Stimulated activated effector memory CD8-positive, alpha-beta T cell treated with anti-CD3 and anti-CD28 coated beads, Interleukin-12 subunit alpha, Interleukin-12 subunit beta, amount 100 ng/mL, for 72 hours (primary cell): ENCODE results near the gene TOM1L2.

Source experiments
- ATAC-seq: fragments of 150-1000 bp; cut with Tn5 transposase; 2 replicates; pipeline ENCODE4 v1.10.0; 2021
- DNase-seq, 2 donors: peaks; one replicate each; pipeline ENCODE4 v3.0.0; 2021 to 2022; ENCODE audit warnings: low spot score in 2 of 2
- H3K27ac Mint-ChIP-seq: one replicate; pipeline ENCODE4 v1.8.0; 2022; ENCODE audit warnings: mild to moderate bottlenecking, mixed read lengths
- H3K36me3 Mint-ChIP-seq: one replicate; pipeline ENCODE4 v1.8.0; 2022; ENCODE audit warnings: mild to moderate bottlenecking, mixed read lengths
- H3K4me1 Mint-ChIP-seq: one replicate; pipeline ENCODE4 v1.8.0; 2022; ENCODE audit warnings: mixed read lengths
- H3K4me3 Mint-ChIP-seq: one replicate; pipeline ENCODE4 v1.8.0; 2022; ENCODE audit warnings: mild to moderate bottlenecking, mixed read lengths
- H3K9me3 Mint-ChIP-seq: one replicate; pipeline ENCODE4 v1.8.0; 2022; ENCODE audit warnings: mixed read lengths

TOM1L2 gene

GRCh38 chr17:17801800-17802481 is 170.3 kb downstream of the TOM1L2 start:
- Mint-ChIP-seq H3K4me3 (no peak overlapping the region), H3K4me1 (no peaks in the 10 kb centered on the region), H3K36me3 (peaks cover 27% of the 10 kb centered on the region), H3K9me3 (no peaks in the 10 kb centered on the region), H3K27ac (peak overlapping the region; percentile 40)
- DNase-seq, result no peak
- ATAC-seq, result no peak

- no peaks in the 10 kb centered on the region for H3K9me3 Mint-ChIP-seq
- no peak for DNase-seq
- ATAC-seq, result no peak
These were observed 171.6 kb downstream of the TOM1L2 start for GRCh38 chr17:17800504-17801021.

GRCh38 chr17:17798573-17799255 is 173.5 kb downstream of the TOM1L2 start:
- Mint-ChIP-seq H3K9me3 (no peaks in the 10 kb centered on the region), H3K4me1 (peaks cover 5% of the 10 kb centered on the region), H3K4me3 (no peak overlapping the region), H3K27ac (no peak overlapping the region), H3K36me3 (peaks cover 12% of the 10 kb centered on the region)
- DNase-seq, result no peak
- no peak for ATAC-seq

More at GRCh38 chr17:17800504-17801021, 171.6 kb downstream of the TOM1L2 start:
- Mint-ChIP-seq H3K36me3 (peaks cover 18% of the 10 kb centered on the region), H3K4me3 (no peak overlapping the region), H3K27ac (peak overlapping the region; percentile 40), H3K4me1 (no peaks in the 10 kb centered on the region)

- Mint-ChIP-seq H3K4me3 (no peak overlapping the region), H3K4me1 (peaks cover 11% of the 10 kb centered on the region), H3K36me3 (peaks cover 15% of the 10 kb centered on the region), H3K9me3 (no peaks in the 10 kb centered on the region), H3K27ac (no peak overlapping the region)
- DNase-seq (no peak), ATAC-seq (no peak)
These were observed 174.1 kb downstream of the TOM1L2 start for GRCh38 chr17:17798010-17798556.

GRCh38 chr17:17797119-17797809 is 174.9 kb downstream of the TOM1L2 start:
- Mint-ChIP-seq H3K27ac (no peak overlapping the region), H3K9me3 (no peaks in the 10 kb centered on the region), H3K36me3 (peaks cover 22% of the 10 kb centered on the region), H3K4me1 (peaks cover 19% of the 10 kb centered on the region), H3K4me3 (no peak overlapping the region)
- no peak for DNase-seq
- ATAC-seq, result no peak

GRCh38 chr17:17796787-17797061 is 175.5 kb downstream of the TOM1L2 start:
- Mint-ChIP-seq H3K36me3 (peaks cover 25% of the 10 kb centered on the region), H3K4me3 (no peak overlapping the region), H3K4me1 (peaks cover 24% of the 10 kb centered on the region), H3K9me3 (no peaks in the 10 kb centered on the region), H3K27ac (no peak overlapping the region)
- DNase-seq (no peak), ATAC-seq (no peak)

GRCh38 chr17:17795946-17796786 is 176.0 kb downstream of the TOM1L2 start:
- Mint-ChIP-seq H3K4me1 (peaks cover 29% of the 10 kb centered on the region), H3K9me3 (no peaks in the 10 kb centered on the region), H3K27ac (no peak overlapping the region), H3K36me3 (peaks cover 25% of the 10 kb centered on the region), H3K4me3 (no peak overlapping the region)
- ATAC-seq, result no peak
- DNase-seq, result no peak

- Mint-ChIP-seq H3K36me3 (peaks cover 25% of the 10 kb centered on the region), H3K9me3 (no peaks in the 10 kb centered on the region)
These were observed 176.9 kb downstream of the TOM1L2 start for GRCh38 chr17:17795296-17795695.

GRCh38 chr17:17794382-17794781 is 177.8 kb downstream of the TOM1L2 start:
- H3K4me1 Mint-ChIP-seq, result peaks cover 29% of the 10 kb centered on the region

More at GRCh38 chr17:17795296-17795695, 176.9 kb downstream of the TOM1L2 start:
- Mint-ChIP-seq H3K4me3 (no peak overlapping the region), H3K27ac (no peak overlapping the region), H3K4me1 (peaks cover 29% of the 10 kb centered on the region)
- no peak for DNase-seq
- ATAC-seq, result no peak

More at GRCh38 chr17:17794382-17794781, 177.8 kb downstream of the TOM1L2 start:
- H3K4me3 Mint-ChIP-seq, result peak overlapping the region; percentile 59
- H3K9me3 Mint-ChIP-seq, result no peaks in the 10 kb centered on the region
- DNase-seq (no peak), ATAC-seq (no peak)
- H3K36me3 Mint-ChIP-seq, result peaks cover 25% of the 10 kb centered on the region
- H3K27ac Mint-ChIP-seq, result no peak overlapping the region
